KMS-11 (cell line): Measurements from ENCODE around the gene MAP4K5.

Source experiments
- H2AFZ ChIP-seq: fragments of 200-600 bp; sonication (generic); 2 replicates; pipeline ENCODE4 v1.6.1; 2016; ENCODE audit warnings: antibody characterized with exemption, mixed run types, low read depth
- H3K27ac ChIP-seq: fragments of 200-600 bp; sonication (generic); 2 replicates; pipeline ENCODE4 v1.6.1; 2016; ENCODE audit warnings: mild to moderate bottlenecking, mixed run types
- H3K27me3 ChIP-seq: fragments of 200-600 bp; sonication (generic); 2 replicates; pipeline ENCODE4 v1.6.1; 2017; ENCODE audit warnings: mild to moderate bottlenecking, low read depth, mixed run types, moderate library complexity; ENCODE audit not compliant: insufficient read depth
- H3K36me3 ChIP-seq: fragments of 200-600 bp; sonication (generic); 2 replicates; pipeline ENCODE4 v1.6.1; 2017; ENCODE audit warnings: mild to moderate bottlenecking, mixed run types; ENCODE audit not compliant: insufficient read depth
- H3K4me1 ChIP-seq: fragments of 200-600 bp; sonication (generic); 2 replicates; pipeline ENCODE4 v1.6.1; 2016; ENCODE audit warnings: mild to moderate bottlenecking, low read depth, mixed run types; ENCODE audit not compliant: poor library complexity, severe bottlenecking
- H3K4me2 ChIP-seq: fragments of 200-600 bp; sonication (generic); 2 replicates; pipeline ENCODE4 v1.7.0; 2016; ENCODE audit warnings: mild to moderate bottlenecking, mixed run types
- H3K4me3 ChIP-seq: fragments of 200-600 bp; sonication (generic); IDR thresholded peaks from 2 replicates; pipeline ENCODE4 v1.6.1; 2017; ENCODE audit warnings: low read depth, low read length, mixed read lengths; ENCODE audit not compliant: insufficient read depth
- H3K79me2 ChIP-seq: fragments of 200-600 bp; sonication (generic); 2 replicates; pipeline ENCODE4 v1.6.1; 2016; ENCODE audit warnings: low read depth, mixed run types; ENCODE audit not compliant: insufficient read depth
- H3K9ac ChIP-seq: fragments of 200-600 bp; sonication (generic); 2 replicates; pipeline ENCODE4 v1.6.1; 2016; ENCODE audit warnings: mild to moderate bottlenecking, mixed run types
- H4K20me1 ChIP-seq: fragments of 200-600 bp; sonication (generic); 2 replicates; pipeline ENCODE4 v1.6.1; 2016; ENCODE audit warnings: mild to moderate bottlenecking, mixed run types; ENCODE audit not compliant: insufficient read depth
- CTCF ChIP-seq: fragments of 200-600 bp; sonication (generic); conservative IDR thresholded peaks from 2 replicates; pipeline ENCODE4 v1.6.1; 2017; ENCODE audit warnings: low read depth, mild to moderate bottlenecking, antibody characterized with exemption, low read length, moderate library complexity, mixed read lengths

MAP4K5 gene

DNA sequence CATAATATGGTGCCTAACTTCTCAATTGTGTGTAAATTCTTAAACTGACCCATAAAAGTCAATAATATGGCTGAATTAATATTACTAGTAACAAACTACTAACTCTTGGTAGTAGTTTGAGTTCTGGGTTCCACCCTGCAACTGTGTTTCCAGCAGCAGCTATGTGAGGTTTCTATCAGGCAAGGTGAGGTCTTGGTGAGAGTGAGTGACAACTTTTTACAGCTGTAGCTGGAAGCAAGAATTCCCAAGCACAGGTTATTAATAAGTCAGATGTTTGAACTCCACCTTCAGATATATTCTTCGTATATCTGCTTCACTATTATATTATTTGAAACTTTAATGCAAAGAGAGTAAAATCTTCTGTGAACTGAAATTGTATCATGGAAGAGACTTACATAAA is 43.8 kb downstream of the MAP4K5 start:
- H3K79me2 ChIP-seq = no peaks in the 10 kb centered on the region
- H3K36me3 ChIP-seq = no peaks in the 10 kb centered on the region
- no peaks in the 10 kb centered on the region for H4K20me1 ChIP-seq

DNA sequence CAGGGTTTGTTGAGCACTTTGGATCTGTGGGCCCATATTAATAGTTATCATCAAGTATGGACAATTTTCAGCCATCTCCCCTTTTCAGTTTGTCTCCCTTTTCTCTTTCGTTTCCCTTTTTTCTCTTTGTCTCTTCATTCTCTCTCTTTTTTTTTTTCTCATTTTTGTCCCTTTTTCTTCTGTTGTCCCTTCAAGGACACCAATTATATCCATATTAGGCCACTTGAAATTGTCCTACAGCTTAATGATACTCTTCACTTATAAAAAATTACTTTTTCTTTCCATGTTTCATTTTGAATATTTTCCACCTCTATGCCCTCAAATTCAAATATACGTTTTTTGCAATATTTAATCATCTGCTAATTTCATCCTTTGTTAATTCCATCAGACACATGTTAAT is 53.3 kb downstream of the MAP4K5 start:
- Histone ChIP-seq H3K36me3 (no peaks in the 10 kb centered on the region), H4K20me1 (no peaks in the 10 kb centered on the region), H2AFZ (no peak overlapping the region), H3K4me1 (no peaks in the 10 kb centered on the region), H3K27ac (no peak overlapping the region), H3K9ac (no peak overlapping the region), H3K4me3 (no peak overlapping the region), H3K79me2 (no peaks in the 10 kb centered on the region), H3K27me3 (no peaks in the 10 kb centered on the region), H3K4me2 (no peak overlapping the region)
- no peak for TF ChIP-seq CTCF

More for the DNA sequence above, 43.8 kb downstream of the MAP4K5 start:
- no peak overlapping the region for H2AFZ ChIP-seq
- no peak overlapping the region for H3K9ac ChIP-seq
- no peak overlapping the region for H3K27ac ChIP-seq
- no peak overlapping the region for H3K4me2 ChIP-seq
- no peak for TF ChIP-seq CTCF
- no peaks in the 10 kb centered on the region for H3K27me3 ChIP-seq
- H3K4me3 ChIP-seq = no peak overlapping the region
- no peaks in the 10 kb centered on the region for H3K4me1 ChIP-seq

GRCh38 chr14:50477760-50478159 is 54.6 kb downstream of the MAP4K5 start:
- H3K4me2 ChIP-seq = no peak overlapping the region
- no peak for TF ChIP-seq CTCF
- H3K4me1 ChIP-seq = no peaks in the 10 kb centered on the region
- H3K27me3 ChIP-seq = no peaks in the 10 kb centered on the region
- no peak overlapping the region for H3K4me3 ChIP-seq
- no peaks in the 10 kb centered on the region for H4K20me1 ChIP-seq
- no peaks in the 10 kb centered on the region for H3K79me2 ChIP-seq
- H3K27ac ChIP-seq = no peak overlapping the region
- no peak overlapping the region for H2AFZ ChIP-seq
- H3K36me3 ChIP-seq = no peaks in the 10 kb centered on the region
- H3K9ac ChIP-seq = no peak overlapping the region

- Histone ChIP-seq H4K20me1 (no peaks in the 10 kb centered on the region), H3K4me3 (no peak overlapping the region), H3K79me2 (no peaks in the 10 kb centered on the region), H3K36me3 (no peaks in the 10 kb centered on the region), H3K4me1 (no peaks in the 10 kb centered on the region), H3K4me2 (no peak overlapping the region), H3K9ac (no peak overlapping the region), H2AFZ (no peak overlapping the region), H3K27ac (no peak overlapping the region), H3K27me3 (no peaks in the 10 kb centered on the region)
- TF ChIP-seq CTCF = no peak
Observed at GRCh38 chr14:50476134-50476533, 56.2 kb downstream of the MAP4K5 start.
